PC-3 (cell line): ENCODE data around the gene ACADS. TPM values are rescaled to one million over a fixed set of nuclear protein-coding genes. Genes with fewer than 3 reads are reported as not detected.

Source experiments
- ATAC-seq: fragments of 200-7000 bp; cut with Tn5 transposase; 2 replicates; pipeline ENCODE4 v1.9.1; 2020; ENCODE audit warnings: mild to moderate bottlenecking, moderate library complexity
- BruUV-seq: library from RNA; stranded (reverse); fragments of 400-500 nt; replicated peaks from 2 replicates; lab custom pipeline; 2021; lab: Mats Ljungman, UMichigan
- CTCF ChIA-PET: fragments of 300-600 bp; sonication (Branson Sonifier 250); formaldehyde crosslinking; loops from one replicate; lab custom pipeline; 2022; ENCODE audit warnings: antibody characterized with exemption; lab: Charles Lee
- POLR2A ChIA-PET: fragments of 300-600 bp; sonication (Branson Sonifier 250); formaldehyde crosslinking; loops from one replicate; lab custom pipeline; 2022; ENCODE audit warnings: antibody characterized with exemption; ENCODE audit not compliant: unreplicated experiment; lab: Charles Lee
- DNase-seq: peaks from one replicate; pipeline ENCODE4 v3.0.0-alpha.2; 2015
- H2AFZ ChIP-seq: fragments of 300-600 bp; sonication (generic); 2 replicates; pipeline ENCODE4 v1.6.0; 2016; ENCODE audit warnings: antibody characterized with exemption, low read length
- H3F3A ChIP-seq: fragments of 300-600 bp; sonication (generic); one replicate; pipeline ENCODE4 v1.6.0; 2017; ENCODE audit warnings: antibody characterized with exemption, low read length, control low read depth, mild to moderate bottlenecking; ENCODE audit not compliant: unreplicated experiment
- H3K27ac ChIP-seq: fragments of 300-600 bp; sonication (generic); 2 replicates; pipeline ENCODE4 v1.5.1; 2016; ENCODE audit warnings: mild to moderate bottlenecking, low read length
- H3K27me3 ChIP-seq: fragments of 300-600 bp; sonication (generic); 2 replicates; pipeline ENCODE4 v1.6.1; 2016; ENCODE audit warnings: low read length, mixed read lengths
- H3K36me3 ChIP-seq: fragments of 300-600 bp; sonication (generic); 2 replicates; pipeline ENCODE4 v1.6.1; 2016; ENCODE audit warnings: low read depth, mixed run types, low read length, mixed read lengths
- H3K4me1 ChIP-seq: fragments of 300-600 bp; sonication (generic); 2 replicates; pipeline ENCODE4 v1.5.1; 2016; ENCODE audit warnings: low read length; ENCODE audit not compliant: insufficient read depth
- H3K4me2 ChIP-seq: fragments of 300-600 bp; sonication (generic); 2 replicates; pipeline ENCODE4 v1.6.0; 2016; ENCODE audit warnings: low read length
- H3K4me3 ChIP-seq: fragments of 300-600 bp; sonication (generic); 2 replicates; pipeline ENCODE4 v1.5.1; 2016; ENCODE audit warnings: mild to moderate bottlenecking, low read length, mixed read lengths
- H3K79me2 ChIP-seq: fragments of 300-600 bp; sonication (generic); 2 replicates; pipeline ENCODE4 v1.6.1; 2017; ENCODE audit warnings: low read length, mixed read lengths
- H3K9ac ChIP-seq: fragments of 300-600 bp; sonication (generic); 2 replicates; pipeline ENCODE4 v1.6.0; 2016; ENCODE audit warnings: mild to moderate bottlenecking, low read length
- H3K9me2 ChIP-seq: fragments of 300-600 bp; sonication (generic); replicated peaks from 2 replicates; pipeline ENCODE4 v1.6.1; 2016; ENCODE audit warnings: mixed run types, low read length, mixed read lengths
- H3K9me3 ChIP-seq: fragments of 300-600 bp; sonication (generic); 2 replicates; pipeline ENCODE4 v1.6.1; 2016; ENCODE audit warnings: low read length, mixed read lengths
- H4K20me1 ChIP-seq: fragments of 300-600 bp; sonication (generic); 2 replicates; pipeline ENCODE4 v1.6.1; 2016; ENCODE audit warnings: low read length, mixed read lengths
- CTCF ChIP-seq: fragments of 300-600 bp; sonication (generic); conservative IDR thresholded peaks from 2 replicates; pipeline ENCODE4 v1.5.1; 2017; ENCODE audit warnings: antibody characterized with exemption, low read depth, mild to moderate bottlenecking, low read length
- EZH2 ChIP-seq: fragments of 300-600 bp; sonication (generic); IDR thresholded peaks from one replicate; pipeline ENCODE4 v1.6.1; 2017; ENCODE audit warnings: antibody characterized with exemption, mild to moderate bottlenecking, low read length; ENCODE audit not compliant: unreplicated experiment
- EZH2phosphoT487 ChIP-seq: fragments of 300-600 bp; sonication (generic); IDR thresholded peaks from 2 replicates; pipeline ENCODE4 v1.6.1; 2018; ENCODE audit warnings: mild to moderate bottlenecking, antibody characterized with exemption, low read length, borderline replicate concordance
- intact Hi-C: fragments of 100-400 bp; cut with micrococcal nuclease; formaldehyde crosslinking; loops from 2 replicates; pipeline ENCODE4 v1.9.0; 2023
- total RNA-seq: library from RNA; depleted of rRNA; stranded (reverse); fragments of >200 nt; gene quantifications from 2 replicates; pipeline ENCODE4 v1.2.3, GENCODE V29; 2014

The ACADS gene
- total RNA-seq, 1 experiment from 2014 or later: 19.6 TPM

GRCh38 chr12:120678572-120678971 lies 47.1 kb upstream of the ACADS start:
- peak; percentile 26; the same call in 1 of the 2 replicates for ATAC-seq
- CTCF ChIA-PET: no interaction called here

GRCh38 chr12:120680165-120680738 lies 45.4 kb upstream of the ACADS start:
- Histone ChIP-seq H3K27me3 (no peaks in the 10 kb centered on the region), H3K9me3 (no peaks in the 10 kb centered on the region), H2AFZ (no peak overlapping the region), H3K4me2 (no peak overlapping the region), H3K4me3 (no peak overlapping the region), H3K9me2 (no peaks in the 10 kb centered on the region), H3F3A (no peaks in the 10 kb centered on the region), H3K36me3 (no peaks in the 10 kb centered on the region), H3K4me1 (peaks cover 6% of the 10 kb centered on the region), H4K20me1 (no peaks in the 10 kb centered on the region), H3K27ac (no peak overlapping the region), H3K9ac (no peak overlapping the region), H3K79me2 (no peaks in the 10 kb centered on the region)
- intact Hi-C loops: no loop called here
- DNase-seq (no peak), ATAC-seq (no peak)
- CTCF ChIA-PET: no interaction called here
- BruUV-seq: no TSS peak
- TF ChIP-seq CTCF: no peak
- no peak for TF ChIP-seq EZH2
- no peak for TF ChIP-seq EZH2phosphoT487
- POLR2A ChIA-PET: no interaction called here

More at GRCh38 chr12:120678572-120678971, 47.1 kb upstream of the ACADS start:
- Histone ChIP-seq H3K4me1 (peaks cover 6% of the 10 kb centered on the region), H3K27ac (no peak overlapping the region), H3K9me2 (no peaks in the 10 kb centered on the region), H3K9me3 (no peaks in the 10 kb centered on the region), H3F3A (no peaks in the 10 kb centered on the region), H3K36me3 (no peaks in the 10 kb centered on the region), H3K9ac (no peak overlapping the region), H2AFZ (no peak overlapping the region), H3K27me3 (no peaks in the 10 kb centered on the region), H3K4me3 (no peak overlapping the region), H3K4me2 (no peak overlapping the region), H3K79me2 (no peaks in the 10 kb centered on the region), H4K20me1 (no peaks in the 10 kb centered on the region)
- DNase-seq: no peak
- intact Hi-C loops: no loop called here
- TF ChIP-seq EZH2phosphoT487: no peak
- no peak for TF ChIP-seq CTCF
- no peak for TF ChIP-seq EZH2
- POLR2A ChIA-PET: interaction anchor here (0.6 kb wide), 1 partner anchor 80 kb away, joined by 3 read pairs; no protein-coding TSS in a partner anchor
- no TSS peak for BruUV-seq

GRCh38 chr12:120684523-120684932 lies 41.1 kb upstream of the ACADS start:
- DNase-seq: peak; percentile 35
- TF ChIP-seq EZH2 (no peak), EZH2phosphoT487 (no peak), CTCF (no peak)
- Histone ChIP-seq H3K9me3 (no peaks in the 10 kb centered on the region), H3K79me2 (peaks cover 26% of the 10 kb centered on the region), H3F3A (no peaks in the 10 kb centered on the region), H2AFZ (no peak overlapping the region), H3K9me2 (no peaks in the 10 kb centered on the region), H3K36me3 (no peaks in the 10 kb centered on the region), H3K27ac (no peak overlapping the region), H3K4me2 (no peak overlapping the region), H3K4me1 (peaks cover 14% of the 10 kb centered on the region), H3K27me3 (no peaks in the 10 kb centered on the region), H3K9ac (no peak overlapping the region), H3K4me3 (no peak overlapping the region), H4K20me1 (peaks cover 21% of the 10 kb centered on the region)
- intact Hi-C loops: no loop called here
- no peak for ATAC-seq
- ChIA-PET CTCF (no interaction called here), POLR2A (no interaction called here)
- no TSS peak for BruUV-seq
